ENCODE measurements around the gene TBC1D22A.
"Not testable (repeated sequence)": the region's sequence is repeated elsewhere in the genome, so short reads cannot be mapped to it uniquely, and the experiment has no call there.

Gene TBC1D22A

GRCh38 chr22:46773076-46773475 is 10.6 kb downstream of the TBC1D22A start:
- in situ Hi-C loops (cut with HindIII; ENCODE audit: low pct_unique_long_range_greater_than_20kb, low sequenced_read_pairs) = no loop called here
- DNase-seq (ENCODE audit: low read depth in 1 of 2, low spot score in 1 of 2) = no peak
- TF ChIP-seq JUND (IDR thresholded peaks at IDR 0.05; ENCODE audit: low read depth) = no peak

- in situ Hi-C loops (cut with HindIII; ENCODE audit: low pct_unique_long_range_greater_than_20kb, low sequenced_read_pairs) = no loop called here
- no peak for TF ChIP-seq JUND (IDR thresholded peaks at IDR 0.05; ENCODE audit: low read depth)
- no peak for DNase-seq (ENCODE audit: low read depth in 1 of 2, low spot score in 1 of 2)
Observed at GRCh38 chr22:46774253-46774979, 12.0 kb downstream of the TBC1D22A start.

GRCh38 chr22:46774980-46775849 is 12.8 kb downstream of the TBC1D22A start:
- no peak for TF ChIP-seq JUND (IDR thresholded peaks at IDR 0.05; ENCODE audit: low read depth)
- no peak for DNase-seq (ENCODE audit: low read depth in 1 of 2, low spot score in 1 of 2)
- in situ Hi-C loops (cut with HindIII; ENCODE audit: low pct_unique_long_range_greater_than_20kb, low sequenced_read_pairs) = no loop called here

GRCh38 chr22:46775850-46776826 is 13.7 kb downstream of the TBC1D22A start:
- peak in 1 of 2 experiments; percentile 32 for DNase-seq (ENCODE audit: low read depth in 1 of 2, low spot score in 1 of 2)
- TF ChIP-seq JUND (IDR thresholded peaks at IDR 0.05; ENCODE audit: low read depth) = no peak
- in situ Hi-C loops (cut with HindIII; ENCODE audit: low pct_unique_long_range_greater_than_20kb, low sequenced_read_pairs) = no loop called here

GRCh38 chr22:46776876-46777608 is 14.6 kb downstream of the TBC1D22A start:
- DNase-seq (ENCODE audit: low read depth in 1 of 2, low spot score in 1 of 2) = no peak
- TF ChIP-seq JUND (IDR thresholded peaks at IDR 0.05; ENCODE audit: low read depth) = no peak
- in situ Hi-C loops (cut with HindIII; ENCODE audit: low pct_unique_long_range_greater_than_20kb, low sequenced_read_pairs) = no loop called here

- TF ChIP-seq JUND (IDR thresholded peaks at IDR 0.05; ENCODE audit: low read depth) = no peak
- no peak for DNase-seq (ENCODE audit: low read depth in 1 of 2, low spot score in 1 of 2)
- in situ Hi-C loops (cut with HindIII; ENCODE audit: low pct_unique_long_range_greater_than_20kb, low sequenced_read_pairs) = no loop called here
Observed at GRCh38 chr22:46777609-46777970, 15.1 kb downstream of the TBC1D22A start.

- no peak for TF ChIP-seq JUND (IDR thresholded peaks at IDR 0.05; ENCODE audit: low read depth)
- in situ Hi-C loops (cut with HindIII; ENCODE audit: low pct_unique_long_range_greater_than_20kb, low sequenced_read_pairs) = no loop called here
- no peak for DNase-seq (ENCODE audit: low read depth in 1 of 2, low spot score in 1 of 2)
Observed at GRCh38 chr22:46779023-46779422, 16.6 kb downstream of the TBC1D22A start.

GRCh38 chr22:46779651-46780050 is 17.2 kb downstream of the TBC1D22A start:
- no peak for TF ChIP-seq JUND (IDR thresholded peaks at IDR 0.05; ENCODE audit: low read depth)
- in situ Hi-C loops (cut with HindIII; ENCODE audit: low pct_unique_long_range_greater_than_20kb, low sequenced_read_pairs) = no loop called here
- no peak for DNase-seq (ENCODE audit: low read depth in 1 of 2, low spot score in 1 of 2)

- in situ Hi-C loops (cut with HindIII; ENCODE audit: low pct_unique_long_range_greater_than_20kb, low sequenced_read_pairs) = no loop called here
- no peak for DNase-seq (ENCODE audit: low read depth in 1 of 2, low spot score in 1 of 2)
- no peak for TF ChIP-seq JUND (IDR thresholded peaks at IDR 0.05; ENCODE audit: low read depth)
Observed at GRCh38 chr22:46780453-46780852, 18.0 kb downstream of the TBC1D22A start.

GRCh38 chr22:46781291-46781690 is 18.8 kb downstream of the TBC1D22A start:
- in situ Hi-C loops (cut with HindIII; ENCODE audit: low pct_unique_long_range_greater_than_20kb, low sequenced_read_pairs) = no loop called here
- DNase-seq (ENCODE audit: low read depth in 1 of 2, low spot score in 1 of 2) = no peak
- no peak for TF ChIP-seq JUND (IDR thresholded peaks at IDR 0.05; ENCODE audit: low read depth)

- in situ Hi-C loops (cut with HindIII; ENCODE audit: low pct_unique_long_range_greater_than_20kb, low sequenced_read_pairs); DNase-seq (ENCODE audit: low read depth in 1 of 2, low spot score in 1 of 2): not testable (repeated sequence)
Observed at GRCh38 chr22:46782200-46782599, 19.8 kb downstream of the TBC1D22A start.

GRCh38 chr22:46783721-46784120 is 21.3 kb downstream of the TBC1D22A start:
- in situ Hi-C loops (cut with HindIII; ENCODE audit: low pct_unique_long_range_greater_than_20kb, low sequenced_read_pairs) = no loop called here
- DNase-seq (ENCODE audit: low read depth in 1 of 2, low spot score in 1 of 2) = no peak
- no peak for TF ChIP-seq JUND (IDR thresholded peaks at IDR 0.05; ENCODE audit: low read depth)

Data from T47D (cell line).